CD4-positive, alpha-beta T cell treated with Interleukin-17A for 1 hour (primary cell): ENCODE data around the gene RPP25L.

Experiments used
- DNase-seq: peaks from one replicate; pipeline ENCODE4 v3.0.0-alpha.2; 2020

RPP25L gene

DNA sequence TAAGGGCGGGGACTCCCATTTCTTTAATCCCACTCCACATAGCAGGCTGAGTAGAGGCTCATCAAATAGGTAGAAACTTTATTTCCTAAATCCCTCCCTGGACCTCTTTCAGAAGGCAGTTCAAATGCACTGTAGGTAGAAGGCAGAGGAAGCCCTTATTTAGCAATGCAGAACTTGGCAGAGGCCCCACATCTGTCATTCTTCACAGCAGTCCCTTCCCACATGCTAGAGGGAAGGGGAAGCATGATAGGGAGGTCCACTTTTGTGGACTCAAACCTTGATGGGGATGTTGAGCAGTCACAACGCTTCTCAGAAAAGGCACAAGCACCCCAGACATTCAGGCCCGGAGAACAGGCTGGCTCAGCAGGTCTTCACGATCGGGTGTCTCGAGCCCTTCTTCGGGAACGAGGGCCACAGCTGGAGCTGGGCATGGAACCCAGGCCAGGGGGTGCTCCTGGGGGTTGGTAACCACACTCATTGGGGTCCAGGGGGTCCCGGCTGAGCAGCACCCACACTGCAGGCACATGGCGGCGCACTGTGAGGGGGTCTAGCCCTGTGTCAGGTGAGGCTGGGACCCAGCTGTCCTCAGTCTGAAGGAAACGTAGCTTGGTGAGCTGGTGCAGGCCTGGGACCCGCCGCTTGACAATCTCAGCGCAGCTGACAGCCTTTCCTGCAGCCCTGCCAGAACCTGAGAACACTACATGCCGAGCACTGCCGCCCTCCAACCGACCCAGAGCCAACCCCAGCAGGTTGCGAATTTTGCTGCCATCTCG lies 1.3 kb downstream of the RPP25L start:
- DNase-seq: no peak

DNA sequence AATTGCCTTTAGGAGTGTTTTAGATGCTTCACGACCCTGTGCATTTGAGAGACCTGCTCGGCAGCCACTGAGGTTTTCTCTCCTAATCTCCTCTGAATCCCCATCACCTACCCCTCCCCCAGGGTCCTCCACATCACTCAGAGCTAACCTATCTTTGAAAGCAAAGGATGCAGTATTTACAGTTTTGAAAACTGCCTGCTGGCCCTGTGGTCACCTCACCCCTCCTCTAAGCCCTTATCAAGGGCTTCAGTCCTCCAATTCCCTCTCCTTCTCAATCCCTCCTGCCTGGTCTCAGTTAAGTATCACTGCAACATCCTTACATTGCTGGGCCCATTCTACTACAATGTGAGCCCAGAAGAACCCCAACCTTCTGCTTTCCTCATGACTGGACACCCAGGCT lies 4.6 kb downstream of the RPP25L start:
- no peak for DNase-seq

DNA sequence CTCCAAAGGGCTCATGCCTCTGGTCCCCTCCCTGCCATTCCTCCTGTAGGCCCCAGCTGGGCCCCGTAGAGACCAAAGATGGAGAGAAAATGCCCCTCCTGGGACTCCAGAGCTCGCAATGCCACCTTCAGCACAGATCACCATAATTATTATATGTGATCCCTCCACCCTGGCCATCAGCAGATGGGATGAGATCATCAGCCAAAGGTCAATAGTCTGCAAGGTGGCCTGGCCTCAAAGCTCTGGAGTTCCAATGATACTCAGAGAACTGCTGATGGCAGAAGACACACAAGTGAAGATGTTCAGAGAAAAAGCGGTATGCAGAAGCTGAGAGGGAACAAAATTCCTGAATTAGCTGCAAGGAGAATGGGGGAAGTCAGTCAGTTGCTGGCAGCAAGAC lies 5.0 kb downstream of the RPP25L start:
- no peak for DNase-seq

DNA sequence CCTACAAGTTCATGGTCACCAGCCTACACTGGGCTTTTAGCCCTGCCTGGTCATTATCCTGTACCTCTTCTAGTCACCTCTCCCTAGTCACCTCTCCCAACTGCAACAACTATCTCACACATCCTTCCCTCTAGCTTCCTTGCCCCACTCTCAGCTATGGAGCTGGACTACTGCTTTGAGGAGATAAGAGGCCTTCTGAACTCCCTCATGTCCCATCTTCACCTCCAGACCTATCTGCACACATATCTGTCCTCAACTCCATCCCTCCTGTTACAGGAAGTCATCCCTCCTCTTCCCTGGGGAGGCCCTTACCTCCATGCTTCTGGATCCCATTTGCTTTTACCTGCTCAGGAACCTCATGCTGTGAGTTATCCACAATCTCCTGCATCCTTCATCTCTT lies 5.7 kb downstream of the RPP25L start:
- no peak for DNase-seq

DNA sequence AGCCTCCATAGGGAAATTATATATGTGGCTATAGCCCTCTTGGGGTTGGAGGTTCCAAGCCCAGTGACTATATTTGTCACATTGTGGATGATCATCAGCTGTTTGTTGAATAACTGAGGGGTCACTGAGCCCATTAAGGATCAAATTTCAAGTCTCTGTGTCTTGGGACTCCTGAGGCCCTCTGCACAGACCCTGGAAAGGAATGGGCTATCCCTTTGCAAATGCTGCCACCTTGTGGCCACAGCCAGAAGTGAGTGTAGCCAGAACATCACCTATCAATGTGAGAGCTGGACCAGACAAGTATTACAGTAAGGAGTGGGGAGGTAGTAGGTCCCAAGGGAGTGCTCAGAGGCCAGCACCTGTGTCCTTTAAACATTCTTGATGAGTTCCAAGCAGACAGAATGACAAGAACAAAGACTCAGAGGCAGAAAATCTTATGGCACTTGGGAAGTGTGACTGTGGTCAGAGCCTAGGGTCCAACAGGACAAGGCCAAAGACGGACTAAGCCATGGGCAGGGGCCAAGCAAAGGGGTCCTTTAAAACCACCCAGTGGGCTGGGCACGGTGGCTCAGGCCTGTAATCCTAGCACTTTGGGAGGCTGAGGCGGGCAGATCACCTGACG lies 8.2 kb downstream of the RPP25L start:
- peak; percentile 85 for DNase-seq

DNA sequence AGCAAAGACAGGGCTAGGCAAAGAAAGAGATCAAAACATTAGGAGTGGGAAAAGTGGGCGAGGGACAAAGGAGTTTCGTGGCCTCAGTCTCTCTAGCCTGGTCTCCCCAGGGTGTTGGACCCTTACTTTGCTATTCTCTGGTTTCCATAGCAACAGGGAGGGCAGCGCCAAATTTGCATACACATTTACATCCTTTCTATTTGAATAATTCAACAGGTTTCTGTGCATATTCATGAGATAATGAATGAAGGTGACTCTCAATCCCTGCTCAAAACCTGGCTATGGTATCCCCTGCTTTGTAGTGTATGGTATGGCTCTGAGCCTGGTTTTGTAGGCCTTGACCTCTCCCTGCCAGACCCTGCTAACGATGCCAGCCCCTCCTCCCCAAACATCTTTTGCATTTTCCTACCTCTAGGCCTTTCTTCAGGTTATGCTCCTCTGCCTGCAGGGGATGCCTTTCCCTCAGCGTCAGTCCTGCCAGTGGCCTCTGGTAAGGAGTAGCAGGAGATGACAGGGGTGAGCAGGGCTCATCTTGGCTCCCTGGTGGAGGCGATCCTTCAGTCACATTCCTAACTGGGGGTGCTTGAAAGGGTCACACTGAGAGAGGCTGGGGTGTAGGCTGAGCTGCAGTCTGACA lies 9.8 kb downstream of the RPP25L start:
- no peak for DNase-seq

DNA sequence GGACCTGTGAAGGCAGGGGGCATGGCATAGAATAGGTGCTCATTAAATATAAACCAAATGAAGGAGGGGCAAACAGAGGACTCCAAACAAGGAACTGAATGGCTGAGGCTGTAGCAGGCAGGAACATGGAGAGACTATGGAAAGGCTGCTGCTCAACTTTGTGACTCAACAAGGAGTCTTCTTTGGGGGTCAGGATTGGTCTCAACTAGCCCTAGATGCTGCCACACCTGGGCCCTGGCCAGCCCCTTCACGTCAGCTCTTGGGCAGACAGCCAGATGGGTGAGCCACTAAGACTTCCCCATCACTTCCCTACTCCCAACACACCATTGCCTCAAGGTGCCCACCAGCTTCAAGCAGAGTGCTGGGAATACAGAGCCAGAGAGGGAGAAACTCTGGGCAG lies 11.0 kb downstream of the RPP25L start:
- DNase-seq: no peak

DNA sequence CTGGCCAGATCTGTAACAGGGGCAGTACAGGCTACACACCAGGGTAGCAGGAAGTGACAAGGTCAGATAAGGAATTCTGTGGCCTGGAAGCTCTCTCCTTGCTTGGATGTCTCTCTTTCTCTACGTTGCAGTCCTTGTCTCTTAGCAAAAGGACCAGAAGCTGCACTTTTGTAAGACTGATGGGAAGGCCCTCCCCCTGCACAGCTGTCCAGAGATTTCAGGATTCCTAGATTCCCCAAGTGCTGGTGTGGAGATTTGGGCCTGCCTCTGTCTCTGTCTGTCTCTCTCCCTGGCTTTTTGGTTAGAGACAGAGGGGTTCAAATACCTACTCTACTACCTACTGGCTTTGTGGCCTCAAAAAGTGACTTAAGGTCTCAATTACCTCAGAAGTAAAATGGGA lies 12.4 kb downstream of the RPP25L start:
- DNase-seq: no peak

DNA sequence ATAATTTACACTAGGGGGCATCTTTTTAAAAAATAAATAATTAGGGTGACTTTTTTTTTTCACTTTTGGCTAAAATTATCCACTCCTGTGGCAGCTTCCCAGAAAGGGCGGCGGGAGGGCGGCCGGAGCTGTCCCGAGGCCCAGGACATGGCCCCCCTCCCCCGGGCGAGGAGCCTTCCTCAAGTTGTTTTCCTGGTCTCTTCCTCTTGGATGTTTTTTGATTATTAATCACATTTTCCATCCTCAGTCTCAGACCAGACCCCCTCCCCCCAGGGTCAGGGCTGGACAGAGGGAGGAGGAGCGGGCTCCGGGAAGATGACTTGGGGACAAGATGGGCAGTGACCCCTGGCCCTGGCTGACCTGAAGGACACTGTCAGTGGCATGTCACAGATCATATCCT lies 17.7 kb downstream of the RPP25L start:
- DNase-seq: no peak

DNA sequence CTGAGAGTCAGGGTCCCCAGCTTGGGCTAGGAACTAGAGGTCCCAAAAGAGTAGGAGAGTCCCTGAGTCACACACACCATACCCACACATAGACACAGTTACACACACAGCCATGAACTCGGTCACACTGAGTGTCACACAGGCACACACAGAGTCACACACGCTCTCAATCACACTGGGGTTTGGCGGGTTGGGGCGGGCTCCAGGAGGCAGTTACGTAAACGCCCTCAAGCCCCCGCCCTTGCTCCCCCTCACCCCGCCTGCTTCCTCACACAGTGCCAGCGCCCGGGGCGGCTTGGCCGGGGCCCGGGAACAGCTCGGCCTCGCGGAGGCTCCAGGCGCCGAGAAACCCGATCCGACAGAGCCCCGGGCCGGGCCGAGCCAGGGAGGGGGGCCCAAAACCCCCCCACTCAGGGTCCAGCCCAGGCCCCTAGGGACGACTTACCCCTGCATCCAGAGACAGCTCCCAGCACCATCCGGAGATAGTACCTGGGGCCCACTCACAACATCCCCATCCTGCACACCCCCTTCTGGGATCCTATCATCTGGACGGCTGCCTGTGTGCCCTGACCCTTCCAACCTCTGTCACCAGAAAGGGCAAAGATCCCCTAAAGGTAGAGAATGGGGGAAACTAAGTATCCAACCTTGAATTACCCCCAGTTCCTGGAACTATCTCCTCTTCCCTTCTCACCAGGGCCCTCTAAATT lies 18.8 kb downstream of the RPP25L start:
- DNase-seq: no peak

DNA sequence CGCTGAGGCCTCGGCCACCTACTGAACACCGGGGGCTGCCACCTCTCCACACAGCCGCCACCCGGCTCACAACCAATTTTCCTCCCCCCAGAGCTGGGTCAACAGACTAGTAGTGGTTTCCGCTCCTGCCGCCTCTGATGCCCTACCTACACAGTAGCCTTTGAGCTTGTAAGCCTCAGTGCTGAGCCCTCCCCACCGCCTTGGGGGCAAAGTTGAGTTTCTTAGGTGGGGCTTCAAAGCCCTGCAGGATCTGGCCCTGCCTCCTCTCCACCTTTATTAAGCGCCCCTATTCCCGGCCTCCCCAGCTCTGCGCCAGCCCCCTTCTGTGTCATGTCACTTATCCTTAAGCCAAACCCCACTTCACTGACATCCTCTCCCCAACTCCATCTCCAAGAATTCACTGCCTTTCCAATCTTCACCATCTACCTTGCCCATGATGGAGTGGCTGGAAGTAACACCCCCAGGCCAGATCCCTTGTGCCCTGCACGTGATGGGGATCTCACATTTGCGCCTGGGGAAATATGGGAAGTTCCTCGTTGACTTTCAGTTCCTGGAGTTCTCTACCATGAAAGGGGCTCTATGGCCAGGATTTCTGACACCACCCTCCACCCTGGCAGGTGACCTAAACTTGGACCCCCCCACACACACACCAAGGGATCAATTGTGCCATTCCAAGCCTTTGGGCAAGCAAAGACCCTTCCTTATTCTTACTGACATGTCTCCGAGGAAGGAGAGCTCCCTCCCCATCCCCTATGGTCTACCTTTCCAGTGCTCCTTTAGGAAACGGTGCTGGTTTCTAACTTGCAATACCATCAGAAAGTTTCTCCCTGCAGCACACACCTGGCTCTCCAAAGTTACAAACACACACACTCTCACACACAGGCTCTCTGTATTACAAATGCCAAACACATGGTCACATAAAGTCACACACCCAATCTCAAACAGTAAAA lies 19.7 kb downstream of the RPP25L start:
- DNase-seq: no peak

DNA sequence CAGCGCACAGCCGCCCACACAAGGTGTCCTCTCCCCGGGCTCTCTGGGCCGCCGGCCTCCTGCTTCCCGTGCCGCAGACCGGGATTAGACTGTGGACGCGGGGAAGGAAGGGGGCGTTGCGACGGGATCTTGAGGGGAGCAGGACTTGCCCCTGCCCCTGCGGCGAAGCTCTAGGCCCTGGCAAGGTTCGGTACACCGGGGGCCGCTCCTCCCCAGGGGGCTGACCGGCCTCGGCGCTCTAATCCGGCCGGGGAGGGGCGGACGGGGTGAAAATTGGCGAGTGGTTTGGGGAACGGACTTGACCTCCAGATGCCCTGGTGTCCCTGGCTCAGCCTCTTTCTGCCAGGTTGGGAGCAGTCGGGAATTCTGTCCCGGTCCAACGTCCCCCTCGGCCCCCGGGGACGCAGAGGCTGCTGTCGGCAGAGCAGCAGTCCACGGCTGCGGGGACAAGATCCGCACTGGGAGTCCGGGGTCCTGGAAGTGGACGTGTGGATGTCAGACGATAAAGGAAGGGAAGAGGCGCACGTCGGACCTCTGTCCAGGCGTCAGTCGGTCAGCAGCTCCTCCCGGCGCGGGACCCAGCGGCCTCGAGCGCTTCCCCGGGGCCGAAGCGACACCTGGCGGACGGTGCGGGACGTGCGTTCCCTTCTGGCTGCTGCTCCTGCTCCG lies 20.5 kb downstream of the RPP25L start:
- peak; percentile 71 for DNase-seq

DNA sequence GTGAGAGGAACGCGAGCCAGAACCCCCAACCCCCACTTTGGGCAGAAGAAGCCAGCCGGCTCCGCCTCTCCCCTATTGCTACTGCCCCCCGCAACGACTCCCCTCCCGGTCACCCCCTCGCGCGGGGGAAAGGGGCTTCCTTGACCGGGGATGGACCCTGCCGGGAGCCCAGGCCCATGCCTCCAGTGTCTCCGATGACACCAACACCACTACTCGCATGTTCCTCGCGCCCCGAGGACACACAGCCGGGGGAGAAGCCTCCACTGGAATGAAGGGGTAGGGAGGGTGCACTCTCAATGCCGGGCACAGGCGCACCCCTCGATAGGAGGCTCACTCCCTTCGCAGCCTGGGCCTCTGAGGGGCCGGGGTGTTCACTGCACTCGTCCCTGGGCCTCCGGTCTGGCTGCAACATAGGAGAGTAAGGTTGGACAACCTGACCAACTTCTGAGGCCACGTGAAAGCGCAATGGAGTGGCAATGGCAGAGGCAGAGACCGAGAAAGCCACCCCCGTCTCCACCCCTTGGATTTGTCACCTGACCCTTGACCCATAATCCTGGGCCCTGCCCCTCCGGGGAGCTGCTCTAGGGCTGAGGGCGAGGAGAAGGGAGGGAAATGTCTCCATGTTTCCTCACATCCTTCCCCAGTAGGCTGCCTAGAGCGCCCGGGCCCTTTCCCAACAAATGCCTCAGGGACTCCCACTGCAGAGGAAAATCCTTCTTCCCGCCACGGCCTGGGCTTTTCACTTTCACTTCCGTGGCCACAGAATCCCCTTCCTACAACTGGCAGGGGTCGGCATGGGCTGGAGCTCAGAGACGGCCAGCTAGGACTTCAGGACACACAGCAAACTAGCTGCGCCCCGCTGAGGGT lies 21.3 kb downstream of the RPP25L start:
- DNase-seq: no peak

DNA sequence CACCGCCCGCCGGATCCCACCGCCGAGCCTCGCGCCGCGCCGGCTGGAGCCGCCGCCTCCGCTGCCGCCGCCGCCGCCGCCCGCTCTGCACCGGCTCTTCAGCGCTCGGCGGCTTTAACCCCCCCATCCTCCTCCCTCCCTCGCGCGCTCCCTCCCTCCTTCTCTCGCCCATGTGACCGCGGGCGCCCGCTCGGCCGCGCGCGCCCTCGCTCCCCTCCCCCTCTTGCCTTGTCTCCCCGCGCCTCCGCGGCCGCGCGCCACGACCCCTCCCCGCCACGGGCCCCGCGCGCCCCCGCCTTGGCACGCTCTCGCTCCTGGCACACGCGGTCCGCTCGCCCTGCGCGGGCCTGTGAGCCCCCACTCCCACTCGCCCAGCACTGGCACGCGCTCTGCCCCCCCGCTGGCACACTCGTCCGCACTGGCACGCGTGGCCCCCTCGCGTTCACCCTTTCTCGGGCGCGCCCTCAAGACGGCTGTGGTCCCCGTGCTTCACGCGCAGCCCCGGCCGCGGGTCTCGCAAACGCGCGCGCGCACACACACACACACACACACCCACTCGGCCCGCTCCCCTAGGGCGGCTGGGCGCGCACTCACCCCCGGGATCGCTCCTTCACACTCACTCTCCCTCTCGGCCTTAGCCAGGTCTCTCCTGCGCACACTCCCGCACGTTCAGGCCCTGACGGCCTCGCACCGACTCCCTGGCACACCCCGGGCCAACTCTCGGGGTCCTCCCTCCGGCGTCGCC lies 22.1 kb downstream of the RPP25L start, which contains the start of gene CNTFR:
Gene CNTFR, minus strand, starts transcription at position 89 of the 745 bp plus-strand sequence. CDS start 20,743 bp downstream, outside the sequence.
- no peak for DNase-seq

DNA sequence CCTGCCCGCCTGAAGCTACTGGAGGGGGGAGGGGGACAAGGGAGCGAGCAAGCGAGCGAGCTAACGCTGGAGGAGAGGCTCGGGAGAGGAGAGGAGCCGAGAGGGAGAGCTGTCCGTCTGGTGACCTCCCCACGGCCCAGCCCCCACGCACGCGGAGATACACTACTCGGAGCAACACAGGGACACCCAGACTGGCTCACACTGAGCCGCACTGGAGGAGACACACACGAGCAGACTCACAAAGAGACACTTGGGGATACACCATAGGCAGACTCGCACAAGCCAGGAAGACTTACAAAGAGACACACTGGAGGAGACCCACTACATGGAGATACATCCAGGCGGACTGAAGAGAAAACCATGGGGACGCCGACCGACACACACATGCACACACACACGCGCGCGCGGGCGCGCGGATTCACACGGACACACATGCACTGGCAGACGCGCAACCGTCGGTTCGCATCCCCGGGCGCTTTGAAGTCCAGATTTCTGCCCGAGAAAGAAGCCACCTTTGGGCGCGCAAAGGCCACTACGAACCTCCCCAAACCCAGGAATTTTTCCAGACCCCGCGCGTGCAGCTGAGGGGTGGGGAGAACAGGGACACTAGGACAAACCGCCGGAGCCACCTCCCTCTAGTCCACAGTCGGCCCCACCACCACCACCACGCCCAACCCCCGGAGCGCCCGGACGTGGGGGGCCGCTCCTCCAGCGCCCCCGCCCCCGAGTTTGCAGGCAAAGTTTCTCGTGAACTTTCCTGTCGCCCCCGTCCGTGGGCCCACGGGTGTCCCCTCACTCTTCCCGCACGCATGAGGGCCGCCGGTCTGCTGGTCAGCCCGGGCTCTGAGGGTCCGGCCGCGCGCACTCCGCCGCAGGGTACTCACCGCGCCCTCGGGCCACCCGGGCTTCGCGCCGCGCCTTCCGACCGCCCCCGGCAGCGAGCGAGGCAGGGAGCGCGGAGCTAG lies 22.9 kb downstream of the RPP25L start:
- DNase-seq: no peak

DNA sequence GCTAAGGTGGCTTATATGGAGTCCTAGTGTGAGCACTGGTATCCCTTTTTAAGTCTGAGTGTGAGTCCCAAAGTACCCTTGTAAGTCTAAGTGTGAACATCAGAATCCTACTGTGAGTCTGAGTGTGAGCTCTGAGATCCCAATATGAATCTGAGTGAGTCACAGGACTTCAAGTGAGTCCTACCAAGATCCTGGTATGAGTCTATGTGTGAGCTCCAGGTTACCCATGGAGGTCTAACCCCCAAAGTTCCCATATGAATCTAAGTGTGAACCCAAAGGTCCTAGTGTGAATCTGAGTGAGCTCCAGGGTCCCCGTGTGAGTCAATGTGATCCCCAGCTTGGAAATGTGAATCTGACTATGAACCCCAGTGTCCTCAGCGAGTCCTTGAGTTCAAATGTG lies 24.6 kb downstream of the RPP25L start:
- DNase-seq: no peak

DNA sequence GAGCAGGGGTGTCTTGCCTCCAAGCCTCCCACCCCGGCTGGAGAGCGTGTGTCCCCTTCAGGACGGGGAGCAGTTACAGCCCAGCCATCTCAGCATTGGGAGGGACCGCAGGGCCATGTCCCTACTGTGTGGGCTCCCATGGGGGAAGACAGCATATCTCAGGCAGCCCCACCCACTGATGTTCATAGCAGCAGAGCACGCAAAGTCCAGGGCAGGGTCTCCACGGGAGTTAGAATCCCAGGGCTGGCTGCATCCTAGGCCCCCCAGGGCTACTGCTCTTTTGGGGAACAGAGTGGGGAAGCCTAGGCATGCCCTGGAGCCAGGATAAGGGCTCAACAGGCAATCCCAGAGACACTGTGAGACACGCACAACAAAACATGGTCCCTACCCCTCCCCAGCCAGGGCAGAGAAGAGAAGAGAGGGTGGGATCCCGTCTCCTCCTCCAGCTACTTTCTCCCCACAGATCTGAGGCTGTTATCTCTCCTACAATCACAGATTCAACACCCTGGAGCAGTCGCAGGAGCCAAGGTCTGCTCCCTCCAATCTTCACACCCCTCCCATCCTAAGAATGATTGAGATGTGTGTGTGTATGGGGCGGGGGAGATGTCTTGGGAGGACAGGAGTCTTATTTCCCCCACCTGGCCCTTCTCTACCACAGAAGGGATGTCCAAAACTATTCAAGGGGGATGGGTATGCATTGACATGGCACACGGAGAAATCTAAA lies 25.8 kb downstream of the RPP25L start:
- no peak for DNase-seq

DNA sequence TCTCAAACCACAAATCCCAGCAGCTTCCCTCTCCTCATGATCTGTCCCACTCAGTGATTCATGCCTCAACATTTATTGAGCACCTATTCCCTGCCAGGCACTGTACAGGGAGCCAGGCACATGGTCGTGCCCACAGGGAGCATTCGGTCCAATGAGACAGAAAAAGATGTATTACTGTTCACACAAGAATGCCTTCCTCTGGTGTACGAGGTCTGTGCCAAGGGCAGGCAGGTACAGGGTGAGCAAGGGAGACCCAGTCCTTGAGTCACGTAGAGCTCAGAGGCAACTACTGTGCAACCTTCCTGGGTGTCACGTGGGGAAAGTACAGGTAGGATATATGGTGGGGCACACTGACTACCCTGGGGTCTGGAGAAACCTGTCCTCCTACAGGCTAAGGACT lies 26.9 kb downstream of the RPP25L start:
- no peak for DNase-seq
